Activated effector memory CD4-positive, alpha-beta T cell treated with anti-CD3 and anti-CD28 coated beads, Interleukin-2, amount 50 U/mL, for 16 hours (primary cell): Measurements from ENCODE around the gene SETD3.

Experiments
- DNase-seq: peaks from one replicate; pipeline ENCODE4 v3.0.0-alpha.2; 2020

Gene SETD3

GRCh38 chr14:99497341-99497740, 16.7 kb upstream of the SETD3 start:
- no peak for DNase-seq

- no peak for DNase-seq
Observed at GRCh38 chr14:99484106-99484505, 3.4 kb upstream of the SETD3 start.

- no peak for DNase-seq
Observed at GRCh38 chr14:99481745-99482099, 1.1 kb upstream of the SETD3 start.

GRCh38 chr14:99480917-99481744, 472 bp upstream of the SETD3 start, which contains the start of gene CCNK:
Gene CCNK, plus strand, starts transcription at chr14:99481409. Its CDS starts 11,269 bp downstream, at chr14:99492678.
- peak; percentile 100 for DNase-seq

- DNase-seq, result no peak
Observed at GRCh38 chr14:99479160-99479905, 1.3 kb downstream of the SETD3 start.

GRCh38 chr14:99478128-99478527, 2.5 kb downstream of the SETD3 start:
- no peak for DNase-seq

GRCh38 chr14:99476864-99477263, 3.8 kb downstream of the SETD3 start:
- DNase-seq, result no peak

GRCh38 chr14:99475660-99476059, 5.0 kb downstream of the SETD3 start:
- no peak for DNase-seq

GRCh38 chr14:99475179-99475578, 5.5 kb downstream of the SETD3 start:
- no peak for DNase-seq

GRCh38 chr14:99473458-99473857, 7.2 kb downstream of the SETD3 start:
- no peak for DNase-seq

- no peak for DNase-seq
Observed at GRCh38 chr14:99472937-99473336, 7.7 kb downstream of the SETD3 start.

- no peak for DNase-seq
Observed at GRCh38 chr14:99471731-99472130, 8.9 kb downstream of the SETD3 start.

GRCh38 chr14:99468836-99469592, 11.6 kb downstream of the SETD3 start:
- no peak for DNase-seq

- DNase-seq, result no peak
Observed at GRCh38 chr14:99468081-99468480, 12.6 kb downstream of the SETD3 start.

- no peak for DNase-seq
Observed at GRCh38 chr14:99467336-99468078, 13.2 kb downstream of the SETD3 start.

GRCh38 chr14:99466758-99467157, 13.9 kb downstream of the SETD3 start:
- no peak for DNase-seq

- no peak for DNase-seq
Observed at GRCh38 chr14:99465288-99465687, 15.4 kb downstream of the SETD3 start.

GRCh38 chr14:99463974-99464373, 16.7 kb downstream of the SETD3 start:
- no peak for DNase-seq

GRCh38 chr14:99462210-99462609, 18.4 kb downstream of the SETD3 start:
- no peak for DNase-seq

GRCh38 chr14:99461411-99462085, 19.1 kb downstream of the SETD3 start:
- no peak for DNase-seq

GRCh38 chr14:99460793-99461192, 19.9 kb downstream of the SETD3 start:
- DNase-seq, result no peak

GRCh38 chr14:99459481-99460100, 21.1 kb downstream of the SETD3 start:
- no peak for DNase-seq
